SKM-1 (cell line): ENCODE results near the gene KCND3.
"Not testable (repeated sequence)": the region's sequence is repeated elsewhere in the genome, so short reads cannot be mapped to it uniquely, and the experiment has no call there.

Experiments used
- DNase-seq: peaks from one replicate; lab custom pipeline; 2025; ENCODE audit not compliant: unreplicated experiment; lab: John Stamatoyannopoulos, UW

Gene KCND3

GRCh38 chr1:111747282-111747734 is 242.2 kb downstream of the KCND3 start:
- DNase-seq = peak; percentile 87

- no peak for DNase-seq
Observed at GRCh38 chr1:111746614-111746999, 242.9 kb downstream of the KCND3 start.

- DNase-seq = no peak
Observed at GRCh38 chr1:111745675-111746613, 243.5 kb downstream of the KCND3 start.

- DNase-seq = no peak
Observed at GRCh38 chr1:111743679-111744101, 245.8 kb downstream of the KCND3 start.

GRCh38 chr1:111742938-111743549 is 246.4 kb downstream of the KCND3 start:
- no peak for DNase-seq

- not testable (repeated sequence) for DNase-seq
Observed at GRCh38 chr1:111742292-111742691, 247.2 kb downstream of the KCND3 start.

GRCh38 chr1:111739925-111740765 is 249.3 kb downstream of the KCND3 start:
- DNase-seq = no peak

- peak; percentile 79 for DNase-seq
Observed at GRCh38 chr1:111739194-111739924, 250.1 kb downstream of the KCND3 start, which contains the start of gene INKA2. Gene INKA2, minus strand, starts transcription at chr1:111739395. Its CDS starts 153 bp downstream, at chr1:111739242.

- no peak for DNase-seq
Observed at GRCh38 chr1:111738436-111739193, 250.9 kb downstream of the KCND3 start.

- DNase-seq = no peak
Observed at GRCh38 chr1:111738133-111738435, 251.4 kb downstream of the KCND3 start.

GRCh38 chr1:111737216-111738132 is 252.0 kb downstream of the KCND3 start:
- no peak for DNase-seq

GRCh38 chr1:111736548-111737215 is 252.8 kb downstream of the KCND3 start:
- DNase-seq = no peak

GRCh38 chr1:111735858-111736544 is 253.5 kb downstream of the KCND3 start:
- no peak for DNase-seq

GRCh38 chr1:111735321-111735720 is 254.1 kb downstream of the KCND3 start:
- no peak for DNase-seq

GRCh38 chr1:111734856-111735255 is 254.6 kb downstream of the KCND3 start:
- no peak for DNase-seq

GRCh38 chr1:111734426-111734825 is 255.0 kb downstream of the KCND3 start:
- no peak for DNase-seq

- peak; percentile 82 for DNase-seq
Observed at GRCh38 chr1:111733992-111734341, 255.5 kb downstream of the KCND3 start.
